ENCODE results near the gene RIPK4.

RIPK4 gene

GRCh38 chr21:41754479-41754891, 12.4 kb downstream of the RIPK4 start:
- DNase-seq (ENCODE audit: low read depth in 1 of 2, low spot score in 1 of 2), result no peak

GRCh38 chr21:41753006-41753898, 13.6 kb downstream of the RIPK4 start:
- no peak for DNase-seq (ENCODE audit: low read depth in 1 of 2, low spot score in 1 of 2)

- DNase-seq (ENCODE audit: low read depth in 1 of 2, low spot score in 1 of 2), result no peak
These were observed 14.6 kb downstream of the RIPK4 start for GRCh38 chr21:41752231-41752681.

GRCh38 chr21:41751611-41752011, 15.2 kb downstream of the RIPK4 start:
- no peak for DNase-seq (ENCODE audit: low read depth in 1 of 2, low spot score in 1 of 2)

GRCh38 chr21:41750532-41751151, 16.2 kb downstream of the RIPK4 start:
- no peak for DNase-seq (ENCODE audit: low read depth in 1 of 2, low spot score in 1 of 2)

GRCh38 chr21:41750051-41750450, 16.8 kb downstream of the RIPK4 start:
- no peak for DNase-seq (ENCODE audit: low read depth in 1 of 2, low spot score in 1 of 2)

- no peak for DNase-seq (ENCODE audit: low read depth in 1 of 2, low spot score in 1 of 2)
These were observed 17.6 kb downstream of the RIPK4 start for GRCh38 chr21:41749286-41749685.

- DNase-seq (ENCODE audit: low read depth in 1 of 2, low spot score in 1 of 2), result no peak
These were observed 18.7 kb downstream of the RIPK4 start for GRCh38 chr21:41747943-41748738.

GRCh38 chr21:41746744-41747006, 20.2 kb downstream of the RIPK4 start:
- DNase-seq (ENCODE audit: low read depth in 1 of 2, low spot score in 1 of 2), result no peak

GRCh38 chr21:41745971-41746743, 20.7 kb downstream of the RIPK4 start:
- DNase-seq (ENCODE audit: low read depth in 1 of 2, low spot score in 1 of 2), result no peak

GRCh38 chr21:41745026-41745820, 21.6 kb downstream of the RIPK4 start:
- DNase-seq (ENCODE audit: low read depth in 1 of 2, low spot score in 1 of 2), result no peak

GRCh38 chr21:41744028-41744930, 22.6 kb downstream of the RIPK4 start:
- no peak for DNase-seq (ENCODE audit: low read depth in 1 of 2, low spot score in 1 of 2)

- DNase-seq (ENCODE audit: low read depth in 1 of 2, low spot score in 1 of 2), result no peak
These were observed 23.4 kb downstream of the RIPK4 start for GRCh38 chr21:41743321-41744027.

- no peak for DNase-seq (ENCODE audit: low read depth in 1 of 2, low spot score in 1 of 2)
These were observed 24.6 kb downstream of the RIPK4 start for GRCh38 chr21:41742073-41742875.

- DNase-seq (ENCODE audit: low read depth in 1 of 2, low spot score in 1 of 2), result no peak
These were observed 25.4 kb downstream of the RIPK4 start for GRCh38 chr21:41741253-41742072.

GRCh38 chr21:41740604-41741252, 26.1 kb downstream of the RIPK4 start:
- no peak for DNase-seq (ENCODE audit: low read depth in 1 of 2, low spot score in 1 of 2)
